SHP77 (cell line): ENCODE results near the gene APMAP.

ENCODE experiments used
- DNase-seq, 2 experiments: peaks; one replicate each; lab custom pipeline; 2025; lab: John Stamatoyannopoulos, UW

Gene APMAP

GRCh38 chr20:24965065-24965919 lies 27.3 kb downstream of the APMAP start:
- no peak for DNase-seq

GRCh38 chr20:24964506-24964840 lies 28.1 kb downstream of the APMAP start:
- no peak for DNase-seq

- DNase-seq, result no peak
These were observed 28.7 kb downstream of the APMAP start for GRCh38 chr20:24963672-24964505.

GRCh38 chr20:24962510-24962909 lies 30.0 kb downstream of the APMAP start:
- DNase-seq, result no peak

GRCh38 chr20:24962182-24962492 lies 30.4 kb downstream of the APMAP start:
- DNase-seq, result no peak

GRCh38 chr20:24961384-24962181 lies 31.0 kb downstream of the APMAP start:
- DNase-seq, result no peak

- DNase-seq, result no peak
These were observed 31.7 kb downstream of the APMAP start for GRCh38 chr20:24960861-24961260.

GRCh38 chr20:24960302-24960801 lies 32.2 kb downstream of the APMAP start:
- DNase-seq, result no peak

- DNase-seq, result no peak
These were observed 32.8 kb downstream of the APMAP start for GRCh38 chr20:24959591-24960301.

- no peak for DNase-seq
These were observed 33.8 kb downstream of the APMAP start for GRCh38 chr20:24958506-24959385.

- no peak for DNase-seq
These were observed 35.1 kb downstream of the APMAP start for GRCh38 chr20:24957326-24958016.

- DNase-seq, result no peak
These were observed 36.3 kb downstream of the APMAP start for GRCh38 chr20:24956001-24956841.

- no peak for DNase-seq
These were observed 37.5 kb downstream of the APMAP start for GRCh38 chr20:24955045-24955444.

GRCh38 chr20:24954566-24954965 lies 38.0 kb downstream of the APMAP start:
- no peak for DNase-seq

- DNase-seq, result no peak
These were observed 38.4 kb downstream of the APMAP start for GRCh38 chr20:24954151-24954550.

- no peak for DNase-seq
These were observed 38.9 kb downstream of the APMAP start for GRCh38 chr20:24953621-24954133.

GRCh38 chr20:24953209-24953575 lies 39.4 kb downstream of the APMAP start:
- DNase-seq, result no peak

- peak in 1 of 2 experiments; percentile 20 for DNase-seq
These were observed 40.0 kb downstream of the APMAP start for GRCh38 chr20:24952376-24953208.
